ENCODE data around the gene TNS3. TPM values are rescaled to one million over a fixed set of nuclear protein-coding genes. Genes with fewer than 3 reads are reported as not detected.

TNS3 gene
- total and polyA plus RNA-seq, 9 of the 15 experiments (the other 6 are each of a cell fraction or from before 2014, with no cell fraction given) = 0.20 TPM; not detected in 8

DNA sequence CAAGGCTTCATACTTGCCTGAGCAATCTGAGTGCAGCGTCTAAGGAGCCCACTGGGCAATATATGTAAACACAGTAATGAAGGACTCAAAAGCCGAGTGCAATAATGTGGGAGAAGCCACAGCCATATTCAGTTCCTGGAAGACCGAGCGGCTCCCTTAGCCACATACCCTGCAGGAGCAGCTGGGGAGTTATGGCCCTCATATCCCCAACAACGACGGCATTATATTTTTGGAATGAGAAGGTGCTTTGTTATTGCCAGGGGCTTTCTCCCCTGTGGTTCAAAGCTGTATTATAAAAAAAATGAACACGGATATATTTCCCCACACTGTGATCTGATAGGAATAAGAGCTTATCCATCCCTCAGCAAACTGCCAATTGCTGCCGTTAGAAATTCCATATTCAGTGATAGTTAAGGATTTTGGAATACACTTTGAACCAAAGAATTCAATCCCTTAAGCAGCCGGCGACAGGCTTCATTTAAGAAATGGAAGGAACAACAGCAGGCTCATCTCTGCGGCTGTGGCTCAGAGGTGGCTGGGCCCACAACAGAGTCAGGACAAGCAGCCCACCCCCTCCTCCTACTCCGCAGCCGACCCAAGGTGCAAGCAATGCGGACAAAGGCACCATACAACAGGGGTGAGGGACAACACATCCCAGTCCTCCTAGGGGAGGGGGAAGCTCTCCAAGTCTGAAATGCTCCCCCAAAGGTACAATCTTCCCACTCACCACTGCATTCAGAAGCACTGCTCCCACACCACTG lies 77.2 kb downstream of the TNS3 start:
- ATAC-seq (no peak), DNase-seq (ENCODE audit: extremely low read depth in 1 of 4, low spot score in 3 of 4) (no peak), FAIRE-seq (no peak)
- TF ChIP-seq, protein P1, sequence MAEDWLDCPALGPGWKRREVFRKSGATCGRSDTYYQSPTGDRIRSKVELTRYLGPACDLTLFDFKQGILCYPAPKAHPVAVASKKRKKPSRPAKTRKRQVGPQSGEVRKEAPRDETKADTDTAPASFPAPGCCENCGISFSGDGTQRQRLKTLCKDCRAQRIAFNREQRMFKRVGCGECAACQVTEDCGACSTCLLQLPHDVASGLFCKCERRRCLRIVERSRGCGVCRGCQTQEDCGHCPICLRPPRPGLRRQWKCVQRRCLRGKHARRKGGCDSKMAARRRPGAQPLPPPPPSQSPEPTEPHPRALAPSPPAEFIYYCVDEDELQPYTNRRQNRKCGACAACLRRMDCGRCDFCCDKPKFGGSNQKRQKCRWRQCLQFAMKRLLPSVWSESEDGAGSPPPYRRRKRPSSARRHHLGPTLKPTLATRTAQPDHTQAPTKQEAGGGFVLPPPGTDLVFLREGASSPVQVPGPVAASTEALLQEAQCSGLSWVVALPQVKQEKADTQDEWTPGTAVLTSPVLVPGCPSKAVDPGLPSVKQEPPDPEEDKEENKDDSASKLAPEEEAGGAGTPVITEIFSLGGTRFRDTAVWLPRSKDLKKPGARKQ (CRISPR knock-in tag; IDR thresholded peaks at IDR 0.05) = no peak
- TF ChIP-seq, protein P2, sequence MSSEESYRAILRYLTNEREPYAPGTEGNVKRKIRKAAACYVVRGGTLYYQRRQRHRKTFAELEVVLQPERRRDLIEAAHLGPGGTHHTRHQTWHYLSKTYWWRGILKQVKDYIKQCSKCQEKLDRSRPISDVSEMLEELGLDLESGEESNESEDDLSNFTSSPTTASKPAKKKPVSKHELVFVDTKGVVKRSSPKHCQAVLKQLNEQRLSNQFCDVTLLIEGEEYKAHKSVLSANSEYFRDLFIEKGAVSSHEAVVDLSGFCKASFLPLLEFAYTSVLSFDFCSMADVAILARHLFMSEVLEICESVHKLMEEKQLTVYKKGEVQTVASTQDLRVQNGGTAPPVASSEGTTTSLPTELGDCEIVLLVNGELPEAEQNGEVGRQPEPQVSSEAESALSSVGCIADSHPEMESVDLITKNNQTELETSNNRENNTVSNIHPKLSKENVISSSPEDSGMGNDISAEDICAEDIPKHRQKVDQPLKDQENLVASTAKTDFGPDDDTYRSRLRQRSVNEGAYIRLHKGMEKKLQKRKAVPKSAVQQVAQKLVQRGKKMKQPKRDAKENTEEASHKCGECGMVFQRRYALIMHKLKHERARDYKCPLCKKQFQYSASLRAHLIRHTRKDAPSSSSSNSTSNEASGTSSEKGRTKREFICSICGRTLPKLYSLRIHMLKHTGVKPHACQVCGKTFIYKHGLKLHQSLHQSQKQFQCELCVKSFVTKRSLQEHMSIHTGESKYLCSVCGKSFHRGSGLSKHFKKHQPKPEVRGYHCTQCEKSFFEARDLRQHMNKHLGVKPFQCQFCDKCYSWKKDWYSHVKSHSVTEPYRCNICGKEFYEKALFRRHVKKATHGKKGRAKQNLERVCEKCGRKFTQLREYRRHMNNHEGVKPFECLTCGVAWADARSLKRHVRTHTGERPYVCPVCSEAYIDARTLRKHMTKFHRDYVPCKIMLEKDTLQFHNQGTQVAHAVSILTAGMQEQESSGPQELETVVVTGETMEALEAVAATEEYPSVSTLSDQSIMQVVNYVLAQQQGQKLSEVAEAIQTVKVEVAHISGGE (CRISPR knock-in tag; IDR thresholded peaks at IDR 0.05) = no peak
- TF ChIP-seq, protein P3, sequence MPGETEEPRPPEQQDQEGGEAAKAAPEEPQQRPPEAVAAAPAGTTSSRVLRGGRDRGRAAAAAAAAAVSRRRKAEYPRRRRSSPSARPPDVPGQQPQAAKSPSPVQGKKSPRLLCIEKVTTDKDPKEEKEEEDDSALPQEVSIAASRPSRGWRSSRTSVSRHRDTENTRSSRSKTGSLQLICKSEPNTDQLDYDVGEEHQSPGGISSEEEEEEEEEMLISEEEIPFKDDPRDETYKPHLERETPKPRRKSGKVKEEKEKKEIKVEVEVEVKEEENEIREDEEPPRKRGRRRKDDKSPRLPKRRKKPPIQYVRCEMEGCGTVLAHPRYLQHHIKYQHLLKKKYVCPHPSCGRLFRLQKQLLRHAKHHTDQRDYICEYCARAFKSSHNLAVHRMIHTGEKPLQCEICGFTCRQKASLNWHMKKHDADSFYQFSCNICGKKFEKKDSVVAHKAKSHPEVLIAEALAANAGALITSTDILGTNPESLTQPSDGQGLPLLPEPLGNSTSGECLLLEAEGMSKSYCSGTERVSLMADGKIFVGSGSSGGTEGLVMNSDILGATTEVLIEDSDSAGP (CRISPR knock-in tag; IDR thresholded peaks at IDR 0.05) = no peak
- TF ChIP-seq ZNF3 (CRISPR knock-in tag; IDR thresholded peaks at IDR 0.05) (no peak), SPI1 (IDR thresholded peaks at IDR 0.05; ENCODE audit: borderline replicate concordance, low read depth, low read length) (no peak), NR4A1 (CRISPR knock-in tag; IDR thresholded peaks at IDR 0.05) (no peak), NR4A1 (tag; IDR thresholded peaks at IDR 0.05) (no peak), SMAD4 (CRISPR knock-in tag; conservative IDR thresholded peaks at IDR 0.05) (no peak), ZNF431 (CRISPR knock-in tag; IDR thresholded peaks at IDR 0.05) (no peak)
- TF ChIP-seq, protein P4, sequence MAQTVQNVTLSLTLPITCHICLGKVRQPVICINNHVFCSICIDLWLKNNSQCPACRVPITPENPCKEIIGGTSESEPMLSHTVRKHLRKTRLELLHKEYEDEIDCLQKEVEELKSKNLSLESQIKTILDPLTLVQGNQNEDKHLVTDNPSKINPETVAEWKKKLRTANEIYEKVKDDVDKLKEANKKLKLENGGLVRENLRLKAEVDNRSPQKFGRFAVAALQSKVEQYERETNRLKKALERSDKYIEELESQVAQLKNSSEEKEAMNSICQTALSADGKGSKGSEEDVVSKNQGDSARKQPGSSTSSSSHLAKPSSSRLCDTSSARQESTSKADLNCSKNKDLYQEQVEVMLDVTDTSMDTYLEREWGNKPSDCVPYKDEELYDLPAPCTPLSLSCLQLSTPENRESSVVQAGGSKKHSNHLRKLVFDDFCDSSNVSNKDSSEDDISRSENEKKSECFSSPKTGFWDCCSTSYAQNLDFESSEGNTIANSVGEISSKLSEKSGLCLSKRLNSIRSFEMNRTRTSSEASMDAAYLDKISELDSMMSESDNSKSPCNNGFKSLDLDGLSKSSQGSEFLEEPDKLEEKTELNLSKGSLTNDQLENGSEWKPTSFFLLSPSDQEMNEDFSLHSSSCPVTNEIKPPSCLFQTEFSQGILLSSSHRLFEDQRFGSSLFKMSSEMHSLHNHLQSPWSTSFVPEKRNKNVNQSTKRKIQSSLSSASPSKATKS (CRISPR knock-in tag; IDR thresholded peaks at IDR 0.05) = no peak
- in situ Hi-C loops (cut with MboI) = no loop called here
- Histone ChIP-seq H4K20me1 (replicated peaks; ENCODE audit: control insufficient read depth, insufficient read depth, low read length) (0 out of 2 replicates have a peak, but pooled peaks cover 4% of the 10 kb centered on the region), H3K36me3 (ENCODE audit: control insufficient read depth, insufficient read depth, low read length) (no peaks in the 10 kb centered on the region), H3K9me1 (ENCODE audit: control insufficient read depth, insufficient read depth, low read length) (no peaks in the 10 kb centered on the region), H3K79me2 (ENCODE audit: control insufficient read depth, insufficient read depth, low read length) (no peaks in the 10 kb centered on the region), H3K27me3 (ENCODE audit: control insufficient read depth in 2 of 2, insufficient read depth in 2 of 2, low read length in 2 of 2) (peaks cover 3 to 81% of the 10 kb centered on the region in 2 experiments), H2AFZ (ENCODE audit: low read depth, low read length) (no peak overlapping the region), H3K27ac (ENCODE audit: extremely low read depth, low read depth, low read length) (no peak overlapping the region), H3K4me2 (ENCODE audit: insufficient read depth, low read length) (no peak overlapping the region), H3K4me1 (replicated peaks in 1 of 2; ENCODE audit: control insufficient read depth in 2 of 2, insufficient read depth in 2 of 2, low read length in 2 of 2) (no peaks in the 10 kb centered on the region), H3K9ac (ENCODE audit: insufficient read depth in 1 of 2, low read depth in 2 of 2, low read length in 2 of 2) (no peak overlapping the region), H3K4me3 (no peak overlapping the region), H3K9me3 (replicated peaks; ENCODE audit: control insufficient read depth, insufficient read depth, low read depth, low read length) (no peaks in the 10 kb centered on the region)
- ChIA-PET POLR2A (interaction anchor here (0.6 kb wide), 1 partner anchor 15 kb away, joined by 4 read pairs; no protein-coding TSS in a partner anchor), CTCF (ENCODE audit: low intra/inter-chr PET ratio) (no interaction called here)
- intact Hi-C loops (cut with micrococcal nuclease) = no loop called here
- no TSS peak for BruUV-seq (replicated peaks)
- WGBS (ENCODE audit: insufficient coverage, low coverage, missing lambda C conversion rate) = 2% methylated on average over 13 of the region's 14 CpGs
